MCF 10A (cell line): Measurements from ENCODE around the gene TMEM218. TPM values are rescaled to one million over a fixed set of nuclear protein-coding genes. Genes with fewer than 3 reads are reported as not detected.

Experiments used
- BruUV-seq: library from RNA; stranded (reverse); fragments of 400-500 nt; replicated peaks from 2 replicates; lab custom pipeline; 2021; lab: Mats Ljungman, UMichigan
- CTCF ChIA-PET: fragments of 300-600 bp; sonication (Branson Sonifier 250); formaldehyde crosslinking; extraction: SDS; loops from one replicate; lab custom pipeline; 2021; ENCODE audit warnings: antibody characterized with exemption, inconsistent platforms; lab: Yijun Ruan, JAX
- POLR2A ChIA-PET: fragments of 300-600, 350-650 bp; sonication (Branson Sonifier 250); formaldehyde crosslinking; extraction: SDS; loops from one replicate; lab custom pipeline; 2020; ENCODE audit warnings: antibody characterized with exemption, inconsistent platforms; lab: Yijun Ruan, JAX
- DNase-seq: peaks from one replicate; pipeline ENCODE4 v3.0.0-alpha.2; 2018; ENCODE audit not compliant: unreplicated experiment
- H3K27ac Mint-ChIP-seq: one replicate; pipeline ENCODE4 v1.8.0; 2022; ENCODE audit warnings: mild to moderate bottlenecking, low read depth, mixed read lengths; ENCODE audit not compliant: unreplicated experiment
- H3K27me3 Mint-ChIP-seq: one replicate; pipeline ENCODE4 v1.8.0; 2022; ENCODE audit warnings: mixed read lengths; ENCODE audit not compliant: insufficient read depth, unreplicated experiment
- H3K36me3 Mint-ChIP-seq: one replicate; pipeline ENCODE4 v1.8.0; 2022; ENCODE audit warnings: mild to moderate bottlenecking, moderate library complexity, mixed read lengths; ENCODE audit not compliant: insufficient read depth, unreplicated experiment
- H3K4me1 Mint-ChIP-seq: one replicate; pipeline ENCODE4 v1.8.0; 2022; ENCODE audit warnings: mixed read lengths; ENCODE audit not compliant: insufficient read depth, unreplicated experiment
- H3K4me3 Mint-ChIP-seq: one replicate; pipeline ENCODE4 v1.8.0; 2022; ENCODE audit warnings: mild to moderate bottlenecking, moderate library complexity, mixed read lengths; ENCODE audit not compliant: unreplicated experiment
- H3K9me3 Mint-ChIP-seq: one replicate; pipeline ENCODE4 v1.8.0; 2022; ENCODE audit warnings: mixed read lengths; ENCODE audit not compliant: unreplicated experiment
- intact Hi-C: fragments of 100-400 bp; cut with micrococcal nuclease; formaldehyde crosslinking; loops from 2 replicates; pipeline ENCODE4 v1.14.1; 2022
- total RNA-seq: library from RNA; stranded (reverse); gene quantifications from 2 replicates; pipeline ENCODE4 v1.2.3, GENCODE V29; 2022
- TF ChIP-seq, protein P1 (sequence below): fragments of 200-600 bp; IDR thresholded peaks from one replicate; pipeline ENCODE4 v1.8.0; 2022; ENCODE audit warnings: antibody characterized with exemption, mild to moderate bottlenecking; ENCODE audit not compliant: unreplicated experiment

The TMEM218 gene
- total RNA-seq, 1 experiment from 2014 or later: 21.1 TPM

- Mint-ChIP-seq H3K36me3 (no peaks in the 10 kb centered on the region), H3K27ac (no peak overlapping the region), H3K4me3 (peak overlapping the region; percentile 86), H3K27me3 (no peaks in the 10 kb centered on the region), H3K9me3 (no peaks in the 10 kb centered on the region), H3K4me1 (no peaks in the 10 kb centered on the region)
- ChIA-PET CTCF (interaction anchor here (0.7 to 2.3 kb wide), 8 partner anchors 11 to 292 kb away, joined by 3 to 11 read pairs (median 4); no protein-coding TSS in a partner anchor), POLR2A (interaction anchor here (0.7 to 1.6 kb wide), 5 partner anchors 13 to 506 kb away, joined by 3 to 6 read pairs (median 3); partner anchors contain the start of genes EI24, MSANTD2 and TMEM218)
- BruUV-seq: no TSS peak
- DNase-seq: no peak
- TF ChIP-seq, protein P1, sequence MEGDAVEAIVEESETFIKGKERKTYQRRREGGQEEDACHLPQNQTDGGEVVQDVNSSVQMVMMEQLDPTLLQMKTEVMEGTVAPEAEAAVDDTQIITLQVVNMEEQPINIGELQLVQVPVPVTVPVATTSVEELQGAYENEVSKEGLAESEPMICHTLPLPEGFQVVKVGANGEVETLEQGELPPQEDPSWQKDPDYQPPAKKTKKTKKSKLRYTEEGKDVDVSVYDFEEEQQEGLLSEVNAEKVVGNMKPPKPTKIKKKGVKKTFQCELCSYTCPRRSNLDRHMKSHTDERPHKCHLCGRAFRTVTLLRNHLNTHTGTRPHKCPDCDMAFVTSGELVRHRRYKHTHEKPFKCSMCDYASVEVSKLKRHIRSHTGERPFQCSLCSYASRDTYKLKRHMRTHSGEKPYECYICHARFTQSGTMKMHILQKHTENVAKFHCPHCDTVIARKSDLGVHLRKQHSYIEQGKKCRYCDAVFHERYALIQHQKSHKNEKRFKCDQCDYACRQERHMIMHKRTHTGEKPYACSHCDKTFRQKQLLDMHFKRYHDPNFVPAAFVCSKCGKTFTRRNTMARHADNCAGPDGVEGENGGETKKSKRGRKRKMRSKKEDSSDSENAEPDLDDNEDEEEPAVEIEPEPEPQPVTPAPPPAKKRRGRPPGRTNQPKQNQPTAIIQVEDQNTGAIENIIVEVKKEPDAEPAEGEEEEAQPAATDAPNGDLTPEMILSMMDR: no peak
- intact Hi-C loops: loop anchor here (1.0 to 5.0 kb wide), 2 partner anchors 49 to 78 kb away; partner anchors contain the start of gene TMEM218
Observed at GRCh38 chr11:125063429-125064043, 47.9 kb downstream of the TMEM218 start.

DNA sequence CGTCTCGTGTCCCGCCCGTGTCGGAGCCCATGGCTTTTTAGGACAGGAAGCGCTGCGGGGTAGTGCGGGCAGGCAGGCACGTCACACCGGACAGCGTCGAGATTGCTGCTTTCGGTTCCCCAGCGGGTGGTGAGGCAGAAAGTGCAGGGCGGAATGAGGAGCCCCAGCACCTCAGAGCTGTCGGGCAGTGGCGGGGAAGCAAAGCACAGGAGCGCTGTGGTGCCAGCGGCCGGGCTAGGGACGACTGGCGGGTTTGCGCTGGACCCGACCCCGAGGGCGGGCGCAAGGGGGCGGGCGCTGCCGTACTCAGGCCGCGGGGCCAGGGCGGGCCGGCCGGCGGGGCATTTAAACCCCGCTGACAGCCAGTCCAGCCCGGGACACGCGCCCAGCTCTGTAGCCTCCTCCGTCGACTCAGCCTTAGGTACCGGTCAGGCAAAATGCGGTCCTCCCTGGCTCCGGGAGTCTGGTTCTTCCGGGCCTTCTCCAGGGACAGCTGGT lies 48.4 kb downstream of the TMEM218 start, which contains the start of gene SLC37A2:
TSS of gene SLC37A2 (plus strand) at position 375 of the 498 bp plus-strand sequence. CDS start at position 438, 63 bp downstream.
- ChIA-PET CTCF (interaction anchor here (0.8 to 2.3 kb wide), 7 partner anchors 10 to 79 kb away, joined by 3 to 11 read pairs (median 5); no protein-coding TSS in a partner anchor), POLR2A (interaction anchor here (0.7 to 1.6 kb wide), 5 partner anchors 14 to 506 kb away, joined by 3 to 6 read pairs (median 3); partner anchors contain the start of genes EI24, MSANTD2 and TMEM218)
- TF ChIP-seq, protein P1: peak; percentile 15
- Mint-ChIP-seq H3K27ac (peak within 1 kb of the TSS; percentile 54), H3K4me3 (peak within 1 kb of the TSS; percentile 86), H3K36me3 (no peaks in the 10 kb centered on the region), H3K27me3 (no peaks in the 10 kb centered on the region), H3K4me1 (no peaks in the 10 kb centered on the region), H3K9me3 (no peaks in the 10 kb centered on the region)
- intact Hi-C loops: loop anchor here (1.0 to 5.0 kb wide), 2 partner anchors 49 to 78 kb away; partner anchors contain the start of gene TMEM218
- BruUV-seq: no TSS peak
- DNase-seq: peak; percentile 62

DNA sequence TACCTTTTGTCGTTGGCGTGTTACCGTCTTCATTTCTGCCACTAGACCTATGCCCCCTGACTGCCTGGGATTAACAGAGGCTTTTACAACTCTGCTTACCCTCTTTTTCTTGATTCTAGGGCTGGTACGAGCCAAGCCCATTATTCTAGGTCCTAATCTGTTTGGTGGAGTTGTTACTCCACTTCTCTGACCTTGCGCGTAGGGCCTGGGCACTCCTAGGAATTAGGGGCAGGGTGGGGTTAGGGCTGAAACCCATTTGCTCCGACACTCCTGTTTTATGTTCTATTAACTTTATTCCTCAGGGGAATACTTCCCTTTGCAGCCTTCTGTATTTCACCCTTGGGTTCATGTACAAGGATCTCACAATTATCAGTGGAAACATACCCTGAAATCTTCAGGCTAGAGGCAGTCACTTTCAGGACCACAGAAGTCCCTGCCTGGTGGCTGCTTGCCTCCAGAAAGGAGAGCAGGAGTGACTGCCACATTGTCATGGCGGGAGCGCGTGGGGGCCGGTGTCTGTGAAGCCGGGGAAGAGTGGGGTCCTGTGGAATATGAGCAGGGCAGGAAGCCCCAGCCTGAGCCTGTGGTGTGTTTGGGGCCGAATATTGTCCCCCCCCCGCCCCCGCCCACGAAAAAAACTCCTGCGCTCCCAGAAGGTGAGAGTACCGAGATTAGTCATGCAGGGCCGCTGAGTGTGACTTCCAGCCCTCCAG lies 49.1 kb downstream of the TMEM218 start:
- Mint-ChIP-seq H3K27ac (peak overlapping the region; percentile 54), H3K27me3 (no peaks in the 10 kb centered on the region), H3K36me3 (no peaks in the 10 kb centered on the region), H3K9me3 (no peaks in the 10 kb centered on the region), H3K4me3 (peak overlapping the region; percentile 86), H3K4me1 (no peaks in the 10 kb centered on the region)
- TF ChIP-seq, protein P1: no peak
- no peak for DNase-seq
- CTCF ChIA-PET: interaction anchor here (0.8 to 2.3 kb wide), 4 partner anchors 12 to 80 kb away, joined by 3 to 11 read pairs (median 5); no protein-coding TSS in a partner anchor
- POLR2A ChIA-PET: interaction anchor here (0.7 to 1.6 kb wide), 3 partner anchors 15 to 507 kb away, joined by 3 read pairs; partner anchors contain the start of genes EI24 and MSANTD2
- no TSS peak for BruUV-seq
- intact Hi-C loops: loop anchor here (5.0 kb wide), 1 partner anchor 50 kb away; the partner anchor contains the start of gene TMEM218
